Tibial nerve (tissue), 4 donors: ENCODE results near the gene MRE11.

ENCODE experiments used
- CTCF ChIP-seq, 5 experiments: fragments of 200-600 bp in 3 of 5; fragments of 450-650 bp in 2 of 5; sonication (generic) in 3 of 5; IDR thresholded peaks; one replicate each; pipeline ENCODE4 v1.5.1; 2016 to 2019; ENCODE audit warnings: antibody characterized with exemption in 5 of 5, mild to moderate bottlenecking in 3 of 5, moderate library complexity in 2 of 5
- EP300 ChIP-seq, 2 donors: sonication (generic); formaldehyde crosslinking; IDR thresholded peaks; one replicate each; pipeline ENCODE4 v1.6.1; 2017; ENCODE audit warnings: antibody characterized with exemption in 2 of 2, mild to moderate bottlenecking in 1 of 2
- POLR2A ChIP-seq, 2 donors: fragments of 450-650 bp; IDR thresholded peaks; one replicate each; pipeline ENCODE4 v1.6.1; 2017; ENCODE audit warnings: antibody characterized with exemption in 2 of 2, mild to moderate bottlenecking in 2 of 2, moderate library complexity in 2 of 2

GRCh38 chr11:94449029-94449428 lies 44.6 kb downstream of the MRE11 start:
- TF ChIP-seq POLR2A (IDR thresholded peaks at IDR 0.05): no peak
- no peak for TF ChIP-seq CTCF (IDR thresholded peaks at IDR 0.05)
- no peak for TF ChIP-seq EP300 (IDR thresholded peaks at IDR 0.05)
